ENCODE data around the gene NKG7. TPM values are rescaled to one million over a fixed set of nuclear protein-coding genes. Genes with fewer than 3 reads are reported as not detected.
"Not testable (repeated sequence)": the region's sequence is repeated elsewhere in the genome, so short reads cannot be mapped to it uniquely, and the experiment has no call there.

Gene NKG7
- total RNA-seq, 4 donors from 2014 or later = 1.3 TPM; not detected in 3

- no peak for TF ChIP-seq CTCF (IDR thresholded peaks at IDR 0.05)
- TF ChIP-seq POLR2A (IDR thresholded peaks at IDR 0.05) = no peak
- intact Hi-C loops (cut with DNase I; ENCODE audit: low total_unique reads) = loop anchor here (10.0 kb wide), 1 partner anchor 92 kb away; no protein-coding TSS in a partner anchor
- H3K4me3 ChIP-seq (ENCODE audit: low read depth, poor library complexity, severe bottlenecking) = no peak within 1 kb of the TSS
- peak; percentile 16 to 85 for DNase-seq (ENCODE audit: low spot score in 2 of 2)
- WGBS, 2 donors = 41 to 42% methylated on average over 21 of the region's 21 CpGs
Observed at GRCh38 chr19:51417107-51417809, 44.8 kb upstream of the NKG7 start, which contains the start of gene SIGLEC10. SIGLEC10 (minus strand) TSS chr19:51417642; CDS start chr19:51417581, 61 bp downstream.

DNA sequence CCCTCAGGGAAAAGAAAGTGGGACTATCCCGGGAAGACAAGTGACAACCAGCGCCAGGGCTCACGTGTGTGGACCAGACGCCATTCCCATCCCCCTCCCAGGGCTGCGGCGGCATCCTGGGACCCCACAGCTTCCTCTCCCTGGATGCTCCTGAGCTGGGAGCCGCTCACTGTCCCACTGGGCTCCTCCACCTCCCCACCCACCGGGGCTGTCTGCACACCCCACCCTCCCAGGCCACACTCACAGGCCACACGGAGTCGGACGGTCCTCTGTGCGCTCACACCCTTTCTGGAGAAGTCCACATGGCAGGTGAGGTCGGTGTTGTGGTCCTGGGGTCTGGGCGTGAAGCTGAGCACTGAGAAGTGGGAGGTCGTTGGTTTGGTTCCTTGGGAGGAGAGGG lies 44.0 kb upstream of the NKG7 start:
- peak in 1 of 2 donors; percentile 40 for DNase-seq (ENCODE audit: low spot score in 2 of 2)
- H3K4me3 ChIP-seq (ENCODE audit: low read depth, poor library complexity, severe bottlenecking) = not testable (repeated sequence)
- intact Hi-C loops (cut with DNase I; ENCODE audit: low total_unique reads) = loop anchor here (10.0 kb wide), 1 partner anchor 92 kb away; no protein-coding TSS in a partner anchor
- WGBS, 2 donors = 61 to 63% methylated on average over 15 of the region's 15 CpGs

DNA sequence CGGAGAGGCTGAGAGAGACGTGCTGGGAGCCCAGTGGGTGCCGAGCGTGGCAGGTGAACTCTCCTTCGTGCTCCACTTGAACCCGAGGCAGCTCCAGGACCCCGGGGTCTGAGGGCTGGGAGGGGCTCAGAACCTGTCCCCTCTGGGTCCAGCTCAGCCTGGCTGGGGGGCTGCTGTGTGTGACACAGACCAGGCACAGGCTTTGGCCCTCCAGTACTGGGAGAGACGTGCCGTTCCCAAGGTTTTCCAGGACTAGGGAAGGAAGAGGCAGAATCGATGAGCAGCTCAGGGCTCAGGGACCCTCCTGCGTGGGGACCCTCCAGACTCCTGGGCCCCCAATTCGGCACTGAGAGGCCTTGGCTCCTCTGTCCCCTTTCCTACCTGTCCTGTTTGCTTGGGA lies 42.7 kb upstream of the NKG7 start:
- peak in 1 of 2 donors; percentile 68 for DNase-seq (ENCODE audit: low spot score in 2 of 2)
- TF ChIP-seq POLR2A (IDR thresholded peaks at IDR 0.05) (no peak), CTCF (IDR thresholded peaks at IDR 0.05) (no peak)
- 85 to 93% methylated on average over 5 to 12 of the region's 12 CpGs for WGBS, 2 donors
- H3K4me3 ChIP-seq (ENCODE audit: low read depth, poor library complexity, severe bottlenecking) = no peak overlapping the region
- intact Hi-C loops (cut with DNase I; ENCODE audit: low total_unique reads) = loop anchor here (10.0 kb wide), 1 partner anchor 90 kb away; no protein-coding TSS in a partner anchor

DNA sequence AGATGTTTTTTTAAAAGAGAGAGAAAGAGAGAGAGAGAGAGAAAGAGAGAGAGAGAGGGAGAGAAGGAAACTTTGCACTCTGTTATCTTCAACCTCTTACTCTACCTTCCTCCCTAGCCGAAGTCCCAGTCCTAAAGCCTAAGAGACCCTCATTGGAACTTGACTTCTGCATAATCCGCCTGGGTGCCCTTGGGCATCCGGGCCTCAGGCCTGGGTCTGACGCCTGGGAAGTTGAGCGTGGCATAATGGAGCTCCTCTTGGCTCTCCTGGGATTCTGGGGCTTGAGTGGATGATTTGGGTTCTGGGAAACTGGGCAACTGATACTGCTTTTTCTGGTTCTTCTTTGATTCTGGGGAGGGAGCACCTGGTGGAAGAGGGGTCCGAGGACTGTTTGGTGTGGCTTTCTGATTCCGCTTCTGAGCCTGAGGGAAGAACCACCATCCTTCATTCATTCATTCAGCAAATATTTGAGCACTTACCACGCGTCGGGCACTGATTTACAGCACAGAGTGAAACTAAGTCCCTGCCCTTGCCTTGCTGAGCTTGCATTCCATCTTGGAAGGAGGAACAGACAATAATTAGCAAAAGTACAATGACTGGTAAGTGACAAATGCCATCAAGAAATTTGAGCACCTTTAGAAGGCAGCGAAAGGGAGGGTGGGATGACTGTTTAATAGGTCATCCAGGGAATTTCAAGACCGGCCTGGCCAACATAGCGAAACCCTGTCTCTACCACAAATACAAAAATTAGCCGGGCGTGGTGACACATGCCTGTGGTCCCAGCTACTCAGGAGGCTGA lies 38.7 kb upstream of the NKG7 start:
- intact Hi-C loops (cut with DNase I; ENCODE audit: low total_unique reads) = loop anchor here (10.0 kb wide), 1 partner anchor 86 kb away; no protein-coding TSS in a partner anchor
- WGBS, 2 donors = 92 to 94% methylated on average over 15 of the region's 15 CpGs
- no peak overlapping the region for H3K4me3 ChIP-seq (ENCODE audit: low read depth, poor library complexity, severe bottlenecking)
- no peak for TF ChIP-seq POLR2A (IDR thresholded peaks at IDR 0.05)
- DNase-seq (ENCODE audit: low spot score in 2 of 2) = peak in 1 of 2 donors; percentile 56

- TF ChIP-seq POLR2A (IDR thresholded peaks at IDR 0.05) (no peak), CTCF (IDR thresholded peaks at IDR 0.05) (no peak)
- WGBS, 2 donors = 49 to 50% methylated on average over 6 of the region's 6 CpGs
Observed at GRCh38 chr19:51407511-51408131, 35.2 kb upstream of the NKG7 start.

DNA sequence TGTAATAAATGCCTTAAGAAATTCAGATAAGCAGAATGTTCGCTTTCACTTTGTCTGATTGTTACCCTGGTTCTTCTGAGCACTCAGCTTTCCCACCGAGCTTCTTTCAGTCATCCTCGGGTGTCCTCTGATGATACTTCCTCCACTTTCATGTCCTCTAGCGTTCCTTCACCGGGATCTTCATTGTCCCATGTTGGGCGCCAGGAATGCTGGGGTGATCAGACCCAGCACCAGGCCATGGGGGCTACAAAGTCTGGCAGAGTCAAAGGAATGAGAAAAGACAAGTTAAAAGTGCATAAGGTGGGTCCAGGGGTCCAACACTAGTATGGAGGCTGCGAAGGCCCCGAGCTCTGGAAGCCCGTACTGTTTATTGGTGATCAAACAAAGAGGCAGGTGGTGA lies 29.7 kb upstream of the NKG7 start:
- 86 to 88% methylated on average over 9 of the region's 9 CpGs for WGBS, 2 donors
- intact Hi-C loops (cut with DNase I; ENCODE audit: low total_unique reads) = no loop called here
- H3K4me3 ChIP-seq (ENCODE audit: low read depth, poor library complexity, severe bottlenecking) = no peak overlapping the region
- DNase-seq (ENCODE audit: low spot score in 2 of 2) = no peak
- TF ChIP-seq CTCF (IDR thresholded peaks at IDR 0.05) = no peak
- no peak for TF ChIP-seq POLR2A (IDR thresholded peaks at IDR 0.05)

More at GRCh38 chr19:51407511-51408131, 35.2 kb upstream of the NKG7 start:
- H3K4me3 ChIP-seq (ENCODE audit: low read depth, poor library complexity, severe bottlenecking) = no peak overlapping the region
- DNase-seq (ENCODE audit: low spot score in 2 of 2) = no peak
- intact Hi-C loops (cut with DNase I; ENCODE audit: low total_unique reads) = no loop called here

DNA sequence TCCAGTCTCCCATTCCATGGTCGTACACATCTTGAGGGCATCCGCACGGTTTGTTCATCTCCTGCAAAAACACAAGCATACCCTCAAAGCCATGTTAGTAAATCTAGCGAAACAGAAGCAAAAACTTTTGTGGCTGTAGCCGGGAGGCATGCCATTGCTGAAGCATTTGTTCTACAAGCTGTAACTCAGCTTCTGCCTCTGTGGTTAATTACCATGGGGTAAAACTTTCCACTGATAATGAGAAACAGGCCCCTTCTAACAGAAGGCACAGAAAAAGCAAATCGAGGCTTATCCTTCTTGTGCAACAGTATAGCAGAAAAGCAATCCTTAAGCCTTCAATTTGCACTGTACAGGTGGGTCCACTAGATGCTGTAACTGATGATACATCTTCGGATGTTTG lies 27.5 kb upstream of the NKG7 start:
- H3K4me3 ChIP-seq (ENCODE audit: low read depth, poor library complexity, severe bottlenecking); intact Hi-C loops (cut with DNase I; ENCODE audit: low total_unique reads); DNase-seq (ENCODE audit: low spot score in 2 of 2): not testable (repeated sequence)
- 63 to 77% methylated on average over 7 of the region's 7 CpGs for WGBS, 2 donors

All from lower leg skin (tissue), 4 donors.